CD4-positive, alpha-beta T cell treated with Interleukin-2 at 100 ng/mL for 4 hours (primary cell): ENCODE data around the gene LAMP1.
"Not testable (repeated sequence)": the region's sequence is repeated elsewhere in the genome, so short reads cannot be mapped to it uniquely, and the experiment has no call there.

Experiments used
- DNase-seq: peaks from one replicate; pipeline ENCODE4 v3.0.0-alpha.2; 2020; ENCODE audit warnings: low spot score

Gene LAMP1

GRCh38 chr13:113297370-113298042 lies 467 bp downstream of the LAMP1 start:
- DNase-seq = peak; percentile 51

- DNase-seq = no peak
Observed at GRCh38 chr13:113298043-113298945, 1.3 kb downstream of the LAMP1 start.

GRCh38 chr13:113299951-113300350 lies 2.9 kb downstream of the LAMP1 start:
- no peak for DNase-seq

- DNase-seq = no peak
Observed at GRCh38 chr13:113302986-113303385, 5.9 kb downstream of the LAMP1 start.

GRCh38 chr13:113304121-113304520 lies 7.1 kb downstream of the LAMP1 start:
- DNase-seq = no peak

DNA sequence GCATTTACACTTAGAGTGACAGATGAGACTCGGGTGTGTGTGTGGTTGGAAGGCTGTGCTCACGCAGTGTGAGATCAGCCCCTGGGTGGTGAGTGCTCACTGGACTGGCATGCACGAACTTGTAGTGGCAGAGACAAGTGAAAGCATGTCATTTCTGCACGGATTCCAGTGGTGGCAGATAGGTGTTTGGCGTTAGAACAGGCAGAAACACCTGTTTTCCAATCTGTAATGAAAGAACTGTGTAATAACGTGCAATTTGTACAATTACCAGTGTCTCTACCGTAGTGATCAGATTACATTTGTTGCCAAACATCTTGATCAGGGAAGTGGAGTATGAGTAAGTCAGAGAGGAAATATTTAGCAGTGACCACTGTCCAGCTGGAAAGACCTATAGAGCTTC lies 8.2 kb downstream of the LAMP1 start:
- DNase-seq = no peak

- DNase-seq = no peak
Observed at GRCh38 chr13:113307491-113307890, 10.5 kb downstream of the LAMP1 start.

DNA sequence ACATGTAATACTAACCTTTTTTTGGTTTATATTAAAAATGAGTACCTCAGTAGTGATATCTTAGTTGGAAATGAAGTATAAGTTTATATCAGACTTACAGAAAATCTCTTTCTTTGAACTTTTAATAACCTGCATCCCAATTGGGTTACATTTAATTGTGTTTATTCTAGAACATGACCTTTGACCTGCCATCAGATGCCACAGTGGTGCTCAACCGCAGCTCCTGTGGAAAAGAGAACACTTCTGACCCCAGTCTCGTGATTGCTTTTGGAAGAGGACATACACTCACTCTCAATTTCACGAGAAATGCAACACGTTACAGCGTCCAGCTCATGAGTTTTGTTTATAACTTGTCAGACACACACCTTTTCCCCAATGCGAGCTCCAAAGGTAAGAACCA lies 12.4 kb downstream of the LAMP1 start:
- DNase-seq = no peak

DNA sequence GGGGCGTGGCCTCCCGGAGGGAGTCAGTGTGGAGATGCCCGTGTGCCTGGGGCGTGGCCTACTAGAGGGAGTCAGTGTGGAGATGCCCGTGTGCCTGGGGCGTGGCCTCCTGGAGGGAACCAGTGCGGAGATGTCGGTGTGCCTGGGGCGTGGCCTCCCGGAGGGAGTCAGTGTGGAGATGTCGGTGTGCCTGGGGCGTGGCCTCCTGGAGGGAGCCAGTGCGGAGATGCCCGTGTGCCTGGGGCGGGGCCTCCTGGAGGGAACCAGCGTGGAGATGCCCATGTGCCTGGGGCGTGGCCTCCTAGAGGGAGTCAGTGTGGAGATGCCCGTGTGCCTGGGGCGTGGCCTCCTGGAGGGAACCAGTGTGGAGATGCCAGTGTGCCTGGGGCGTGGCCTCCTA lies 17.1 kb downstream of the LAMP1 start:
- DNase-seq = not testable (repeated sequence)

DNA sequence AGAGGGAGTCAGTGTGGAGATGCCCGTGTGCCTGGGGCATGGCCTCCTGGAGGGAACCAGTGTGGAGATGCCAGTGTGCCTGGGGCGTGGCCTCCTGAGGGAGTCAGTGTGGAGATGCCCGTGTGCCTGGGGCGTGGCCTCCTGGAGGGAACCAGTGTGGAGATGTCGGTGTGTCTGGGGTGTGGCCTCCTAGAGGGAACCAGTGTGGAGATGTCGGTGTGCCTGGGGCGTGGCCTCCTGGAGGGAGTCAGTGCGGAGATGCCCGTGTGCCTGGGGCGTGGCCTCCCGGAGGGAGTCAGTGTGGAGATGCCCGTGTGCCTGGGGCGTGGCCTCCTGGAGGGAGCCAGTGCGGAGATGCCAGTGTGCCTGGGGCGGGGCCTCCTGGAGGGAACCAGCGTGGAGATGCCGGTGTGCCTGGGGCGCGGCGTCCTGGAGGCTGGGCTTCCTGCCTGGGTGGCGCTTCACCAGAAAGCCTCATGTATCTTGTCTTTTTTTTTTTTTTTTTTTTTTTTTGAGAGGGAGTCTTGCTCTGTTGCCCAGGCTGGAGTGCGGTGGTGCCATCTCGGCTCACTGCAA lies 17.9 kb downstream of the LAMP1 start:
- DNase-seq = not testable (repeated sequence)

DNA sequence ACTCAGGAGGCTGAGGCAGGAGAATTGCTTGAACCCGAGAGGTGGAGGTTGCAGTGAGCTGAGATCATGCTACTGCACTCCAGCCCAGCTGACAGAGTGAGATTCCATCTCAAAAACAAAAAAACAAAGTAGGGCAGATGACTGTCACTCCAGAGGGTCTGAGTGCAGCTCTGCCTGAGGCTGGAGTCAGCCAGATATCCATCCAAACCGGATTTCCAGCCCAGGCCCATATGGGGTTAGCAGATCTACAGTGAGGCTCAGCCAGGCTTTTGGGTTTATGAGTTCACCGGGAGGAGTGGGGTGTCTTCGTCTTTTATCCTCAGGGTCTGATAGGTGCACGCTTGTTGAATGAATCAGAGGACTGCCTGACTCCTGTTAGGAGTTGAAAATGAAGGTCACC lies 19.0 kb downstream of the LAMP1 start:
- no peak for DNase-seq

DNA sequence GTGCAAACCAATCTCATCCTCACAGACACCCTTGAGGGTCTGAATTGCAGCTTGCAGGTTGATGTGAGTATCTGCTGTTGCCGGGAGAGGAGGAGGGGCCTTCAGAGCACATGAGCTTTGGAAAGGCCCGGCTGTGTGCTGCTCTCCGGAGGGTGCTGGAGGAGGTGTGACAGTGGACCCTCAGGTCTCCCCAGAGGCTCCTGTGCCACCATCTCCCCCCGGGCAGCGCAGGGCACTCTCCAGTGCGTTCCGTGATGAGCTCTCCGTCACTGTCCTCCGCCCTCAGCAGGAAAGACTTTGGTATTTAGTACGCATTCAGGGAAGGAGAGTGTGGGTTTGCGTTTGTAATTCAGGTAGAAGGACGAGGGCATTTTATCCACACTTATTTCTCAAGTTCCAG lies 20.0 kb downstream of the LAMP1 start:
- DNase-seq = no peak

DNA sequence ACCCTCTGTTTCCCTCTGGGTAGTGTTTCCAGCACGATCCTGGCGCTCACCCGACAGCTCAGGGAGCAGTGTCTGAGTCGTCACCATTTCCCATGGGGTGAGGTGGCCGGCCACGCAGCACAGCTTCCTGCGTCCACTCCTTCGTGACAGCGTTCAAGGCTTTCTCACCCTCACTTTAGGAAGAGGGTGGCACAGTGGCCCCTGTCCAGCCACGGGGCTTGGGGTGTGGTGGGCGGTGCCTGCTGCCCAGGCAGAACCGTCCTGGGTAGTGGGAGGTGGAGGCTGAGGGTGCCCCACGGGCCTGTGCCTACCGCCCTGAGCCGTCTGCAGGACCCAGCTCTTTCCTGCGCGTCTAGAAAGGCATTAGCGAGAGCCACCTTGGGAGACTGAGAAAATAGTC lies 21.9 kb downstream of the LAMP1 start:
- no peak for DNase-seq

GRCh38 chr13:113319371-113319770 lies 22.3 kb downstream of the LAMP1 start:
- no peak for DNase-seq

DNA sequence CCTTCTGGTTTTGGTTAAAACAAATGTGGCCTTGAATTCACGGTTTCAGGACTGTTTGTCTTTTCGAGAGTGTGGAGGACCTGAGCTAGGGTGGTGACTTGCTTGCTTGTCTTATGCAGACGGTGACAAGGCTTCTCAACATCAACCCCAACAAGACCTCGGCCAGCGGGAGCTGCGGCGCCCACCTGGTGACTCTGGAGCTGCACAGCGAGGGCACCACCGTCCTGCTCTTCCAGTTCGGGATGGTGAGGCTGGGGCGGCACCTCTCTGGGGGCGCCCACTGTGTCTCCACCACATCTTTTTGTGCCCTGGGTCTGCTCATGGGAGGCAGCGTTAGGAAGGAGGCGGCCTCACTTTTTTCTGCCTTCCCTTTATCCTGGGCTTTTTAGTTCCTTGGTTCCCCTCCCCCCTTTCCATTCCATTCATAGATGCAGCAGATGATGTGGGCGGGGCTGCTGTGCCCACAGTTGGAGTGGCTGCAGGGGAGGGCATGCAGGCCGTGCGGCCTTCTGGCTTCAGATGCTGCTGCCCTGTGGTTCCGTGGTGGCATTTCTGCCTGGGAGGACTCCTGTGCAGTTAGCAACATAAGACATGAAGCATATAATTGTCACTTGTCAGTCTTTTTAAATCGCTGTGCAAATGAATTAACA lies 23.3 kb downstream of the LAMP1 start:
- DNase-seq = no peak

- DNase-seq = no peak
Observed at GRCh38 chr13:113321546-113321945, 24.5 kb downstream of the LAMP1 start.

- no peak for DNase-seq
Observed at GRCh38 chr13:113322043-113322461, 25.0 kb downstream of the LAMP1 start.

DNA sequence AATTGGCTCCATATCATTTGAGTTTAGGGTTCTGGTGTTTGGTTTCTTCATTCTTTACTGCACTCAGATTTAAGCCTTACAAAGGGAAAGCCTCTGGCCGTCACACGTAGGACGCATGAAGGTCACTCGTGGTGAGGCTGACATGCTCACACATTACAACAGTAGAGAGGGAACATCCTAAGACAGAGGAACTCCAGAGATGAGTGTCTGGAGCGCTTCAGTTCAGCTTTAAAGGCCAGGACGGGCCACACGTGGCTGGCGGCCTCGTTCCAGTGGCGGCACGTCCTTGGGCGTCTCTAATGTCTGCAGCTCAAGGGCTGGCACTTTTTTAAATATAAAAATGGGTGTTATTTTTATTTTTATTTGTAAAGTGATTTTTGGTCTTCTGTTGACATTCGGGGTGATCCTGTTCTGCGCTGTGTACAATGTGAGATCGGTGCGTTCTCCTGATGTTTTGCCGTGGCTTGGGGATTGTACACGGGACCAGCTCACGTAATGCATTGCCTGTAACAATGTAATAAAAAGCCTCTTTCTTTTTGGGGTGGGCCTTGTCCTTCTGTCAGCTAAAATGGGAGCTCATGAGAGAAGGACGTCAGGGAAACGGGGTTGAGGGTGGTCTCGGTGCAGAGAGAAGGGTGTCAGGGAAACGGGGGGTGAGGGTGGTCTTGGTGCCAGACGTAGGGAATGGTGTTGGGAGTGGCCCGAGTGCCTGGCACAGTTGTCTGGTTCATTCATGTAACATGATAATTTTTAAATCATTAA lies 26.0 kb downstream of the LAMP1 start:
- DNase-seq = no peak

- DNase-seq = no peak
Observed at GRCh38 chr13:113323869-113324268, 26.8 kb downstream of the LAMP1 start.

- DNase-seq = no peak
Observed at GRCh38 chr13:113324398-113324797, 27.4 kb downstream of the LAMP1 start.

DNA sequence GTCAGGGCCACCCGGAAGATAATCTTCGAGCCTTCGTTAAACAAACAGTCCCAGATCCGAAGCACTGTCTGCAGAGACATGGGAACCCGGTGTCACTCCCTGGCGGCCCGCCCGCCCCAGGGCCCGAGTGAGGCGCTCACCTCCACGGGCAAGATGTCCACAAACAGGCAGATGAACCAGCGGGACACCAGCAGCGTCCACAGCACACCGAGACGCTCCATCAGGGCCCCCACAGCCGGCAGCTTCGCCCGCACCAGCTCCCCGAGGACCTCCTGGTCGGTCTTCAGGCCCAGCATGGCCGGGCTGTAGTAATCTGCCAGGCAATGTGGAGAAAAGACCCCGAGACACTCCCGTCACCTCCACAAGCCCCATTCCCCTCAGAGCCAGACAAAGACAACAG lies 28.7 kb downstream of the LAMP1 start:
- no peak for DNase-seq

- no peak for DNase-seq
Observed at GRCh38 chr13:113327391-113327765, 30.3 kb downstream of the LAMP1 start.
